Stimulated activated CD8-positive, alpha-beta memory T cell treated with anti-CD3 and anti-CD28 coated beads, Interleukin-15, amount 100 ng/mL, for 4 hours (primary cell): Measurements from ENCODE around the gene RAB34.
"Not testable (repeated sequence)": the region's sequence is repeated elsewhere in the genome, so short reads cannot be mapped to it uniquely, and the experiment has no call there.

Experiments used
- DNase-seq, 2 donors: peaks; one replicate each; pipeline ENCODE4 v3.0.0-alpha.2; 2020; ENCODE audit warnings: low read depth in 2 of 2

Gene RAB34

DNA sequence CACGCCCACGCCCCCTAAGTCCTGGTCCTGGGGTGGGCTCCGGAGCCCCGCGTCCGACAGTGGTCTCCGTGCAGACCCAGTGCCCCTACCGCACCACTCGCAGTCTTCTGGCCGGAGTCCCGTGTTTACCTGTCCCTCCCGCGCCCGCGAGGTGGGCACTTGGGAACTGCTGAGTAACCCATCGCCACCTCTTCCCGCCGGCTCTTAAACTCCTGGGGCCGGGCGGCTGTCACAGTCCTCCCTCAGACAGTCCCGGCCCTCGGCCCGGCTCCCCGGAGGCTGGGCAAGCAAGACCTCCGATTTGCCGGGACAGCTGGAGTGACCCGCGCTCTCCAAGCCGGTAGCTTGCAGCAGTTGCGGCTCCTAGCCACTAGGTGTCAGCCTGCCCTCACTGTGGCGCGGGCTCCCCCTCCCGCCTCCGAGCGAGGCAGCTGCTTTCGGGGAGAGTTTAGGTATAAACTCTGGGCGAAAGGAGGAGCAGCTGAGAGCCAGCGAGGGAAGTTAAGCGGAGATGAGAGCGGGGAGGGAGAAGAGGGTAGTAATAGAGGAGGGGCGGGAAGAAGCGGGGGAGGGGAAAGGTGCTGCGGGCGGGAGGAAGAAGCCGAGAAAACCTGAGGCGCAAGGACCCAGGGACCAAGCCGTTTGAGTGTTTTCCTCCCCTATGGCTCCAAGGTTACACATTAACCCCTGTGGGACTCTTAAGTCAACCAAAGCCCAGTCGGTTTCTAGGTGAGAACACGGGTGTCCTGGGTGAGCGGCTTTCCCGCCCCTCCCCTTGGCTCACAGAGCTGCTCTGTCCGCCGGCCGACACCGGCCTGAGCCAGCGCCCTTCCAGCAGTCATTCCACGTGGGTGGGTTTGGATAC, 9.2 kb upstream of the RAB34 start:
- peak; percentile 79 to 82 for DNase-seq

- DNase-seq = peak in 1 of 2 donors; percentile 50
These were observed 8.6 kb upstream of the RAB34 start, which contains the start of gene TLCD1 for GRCh38 chr17:28726226-28726626. Gene TLCD1 (minus strand): TSS chr17:28726233. CDS start chr17:28726097, 136 bp downstream.

GRCh38 chr17:28725660-28726225, 8.1 kb upstream of the RAB34 start:
- DNase-seq = no peak

DNA sequence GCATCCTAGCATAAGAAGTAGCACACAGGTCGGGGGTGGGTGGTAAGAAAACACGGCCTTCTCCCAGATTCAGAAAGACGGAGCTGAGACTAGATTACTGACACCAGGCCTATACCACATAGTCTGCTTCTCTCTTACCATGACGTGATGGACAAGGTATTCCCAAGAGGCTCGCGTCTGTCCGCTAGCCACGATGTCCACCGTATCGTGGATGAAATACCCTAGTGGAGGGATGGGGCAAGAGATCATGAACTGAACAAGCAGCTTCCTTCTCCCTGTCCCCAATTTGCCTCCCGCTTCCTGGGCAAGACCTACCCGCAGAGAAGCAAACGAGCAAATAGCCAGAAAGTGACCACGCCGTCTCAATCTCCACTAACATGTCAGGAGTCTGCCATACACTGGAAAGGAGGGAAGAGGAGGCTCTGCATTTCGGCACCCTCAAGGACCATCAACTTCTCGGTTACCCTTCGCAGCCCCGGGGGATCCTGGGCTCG, 7.5 kb upstream of the RAB34 start:
- DNase-seq = no peak

GRCh38 chr17:28724500-28725165, 7.0 kb upstream of the RAB34 start:
- no peak for DNase-seq

DNA sequence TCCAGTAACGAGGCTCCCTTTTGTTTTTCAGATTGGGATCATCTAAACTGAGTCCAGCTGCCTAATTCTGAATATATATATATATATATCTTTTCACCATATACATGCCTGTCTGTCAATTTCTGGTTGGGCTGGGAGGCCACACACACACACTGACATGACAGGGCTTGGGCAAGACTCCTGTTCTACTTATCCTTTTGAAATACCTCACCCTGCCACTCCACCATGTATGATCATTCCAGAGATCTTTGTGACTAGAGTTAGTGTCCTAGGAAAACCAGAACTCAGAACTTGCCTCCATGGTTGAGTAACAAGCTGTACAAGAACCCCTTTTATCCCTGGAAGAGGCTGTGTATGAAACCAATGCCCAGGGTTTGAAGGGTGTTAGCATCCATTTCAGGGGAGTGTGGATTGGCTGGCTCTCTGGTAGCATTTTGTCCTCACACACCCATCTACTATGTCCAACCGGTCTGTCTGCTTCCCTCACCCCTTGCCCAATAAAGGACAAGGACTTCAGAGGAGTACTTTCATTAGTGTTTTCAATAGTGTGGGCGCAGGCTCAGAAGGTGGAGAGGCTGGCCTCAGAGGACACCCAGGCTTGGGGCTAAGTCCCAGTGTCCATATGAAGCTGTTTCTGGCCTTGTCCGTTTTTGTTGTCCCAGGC, 6.3 kb upstream of the RAB34 start:
- not testable (repeated sequence) for DNase-seq

DNA sequence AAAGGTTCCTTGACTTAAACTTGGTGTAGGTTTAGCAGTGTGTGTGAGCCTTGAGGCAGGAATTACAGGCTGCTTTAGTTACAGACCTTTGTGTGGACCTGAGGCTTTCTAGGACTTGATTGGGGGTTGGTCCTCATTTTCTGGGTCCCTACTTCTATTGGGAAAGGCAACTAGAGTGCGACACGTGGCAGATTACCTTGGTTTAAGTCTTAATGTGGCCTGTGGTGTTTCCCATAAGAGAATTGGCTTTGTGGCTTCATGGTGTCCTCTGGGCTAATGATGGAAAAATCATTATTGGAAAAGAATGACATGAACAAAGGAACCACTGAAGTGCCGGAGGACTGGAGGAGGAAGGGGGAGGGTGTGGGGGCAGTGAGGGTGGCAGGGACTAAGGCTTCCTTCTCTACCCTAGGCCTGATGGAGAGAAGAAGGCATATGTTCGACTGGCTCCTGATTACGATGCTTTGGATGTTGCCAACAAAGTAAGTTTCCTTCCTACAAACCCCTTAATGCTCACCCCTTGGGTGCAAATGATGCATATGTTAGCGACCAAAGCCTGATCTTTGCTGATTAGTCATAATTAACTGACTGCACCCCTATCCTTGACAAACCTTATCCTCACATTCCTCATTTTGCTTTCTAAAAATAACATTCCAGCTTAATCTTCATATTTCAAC, 5.6 kb upstream of the RAB34 start:
- DNase-seq = no peak

DNA sequence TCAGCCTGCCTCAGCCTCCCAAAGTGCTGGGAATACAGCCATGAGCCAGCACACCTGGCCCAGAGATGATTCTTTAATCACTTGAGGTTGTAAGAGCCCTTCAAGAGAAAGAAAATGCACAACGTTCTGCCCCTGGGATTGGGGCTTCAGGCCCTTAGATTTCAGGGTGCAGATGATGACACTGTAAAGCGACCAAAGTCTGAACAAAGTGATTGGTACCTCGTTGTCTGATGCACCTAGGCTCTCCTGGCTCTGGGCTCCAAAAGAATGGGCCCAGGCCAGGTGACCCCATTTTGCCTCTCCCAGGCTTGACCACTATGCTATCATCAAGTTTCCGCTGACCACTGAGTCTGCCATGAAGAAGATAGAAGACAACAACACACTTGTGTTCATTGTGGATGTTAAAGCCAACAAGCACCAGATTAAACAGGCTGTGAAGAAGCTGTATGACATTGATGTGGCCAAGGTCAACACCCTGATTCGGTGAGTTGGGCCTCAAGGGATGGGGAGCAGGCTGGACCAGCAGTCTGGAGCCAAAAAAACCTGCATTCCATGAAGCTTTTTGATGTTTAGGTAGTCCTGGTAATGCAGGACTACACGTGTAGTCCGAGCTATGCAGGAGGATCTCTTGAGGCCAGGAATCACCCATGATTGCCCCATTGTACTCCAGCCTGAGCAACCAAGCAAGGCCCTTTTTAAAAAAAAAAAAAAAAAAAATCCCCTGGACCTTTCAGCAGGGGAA, 4.9 kb upstream of the RAB34 start:
- DNase-seq = no peak

- not testable (repeated sequence) for DNase-seq
These were observed 3.3 kb upstream of the RAB34 start for GRCh38 chr17:28720997-28721329.

DNA sequence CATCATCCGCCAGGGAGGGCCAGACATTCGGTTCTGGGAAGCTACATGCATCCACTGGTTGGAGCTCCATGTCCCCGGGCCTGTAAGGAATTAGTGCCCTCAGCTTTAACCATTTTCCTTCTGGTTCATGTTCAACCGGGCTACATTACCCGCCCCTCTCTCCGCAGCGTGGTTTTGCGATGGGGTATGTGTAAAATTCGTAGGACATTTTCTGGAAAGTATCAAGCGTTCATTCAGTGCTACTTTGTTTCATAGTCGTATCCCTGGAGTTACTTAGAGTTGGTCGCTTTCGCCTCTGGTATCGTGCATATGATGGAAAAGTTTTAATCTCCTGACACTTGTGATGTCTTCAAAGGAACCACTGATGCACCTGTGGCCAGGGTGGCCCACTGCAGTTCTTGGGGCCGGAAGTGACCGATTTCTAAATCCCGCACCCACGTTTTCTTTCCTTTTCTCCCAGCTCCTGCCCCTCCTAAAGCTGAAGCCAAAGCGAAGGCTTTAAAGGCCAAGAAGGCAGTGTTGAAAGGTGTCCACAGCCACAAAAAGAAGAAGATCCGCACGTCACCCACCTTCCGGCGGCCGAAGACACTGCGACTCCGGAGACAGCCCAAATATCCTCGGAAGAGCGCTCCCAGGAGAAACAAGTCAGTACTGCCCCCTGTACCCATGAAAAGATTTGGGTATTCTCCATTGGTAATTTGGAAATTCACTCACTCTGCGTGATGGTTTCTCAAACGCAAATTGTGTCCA, 2.8 kb upstream of the RAB34 start:
- DNase-seq = no peak

- DNase-seq = no peak
These were observed 1.4 kb upstream of the RAB34 start for GRCh38 chr17:28719021-28719433.

DNA sequence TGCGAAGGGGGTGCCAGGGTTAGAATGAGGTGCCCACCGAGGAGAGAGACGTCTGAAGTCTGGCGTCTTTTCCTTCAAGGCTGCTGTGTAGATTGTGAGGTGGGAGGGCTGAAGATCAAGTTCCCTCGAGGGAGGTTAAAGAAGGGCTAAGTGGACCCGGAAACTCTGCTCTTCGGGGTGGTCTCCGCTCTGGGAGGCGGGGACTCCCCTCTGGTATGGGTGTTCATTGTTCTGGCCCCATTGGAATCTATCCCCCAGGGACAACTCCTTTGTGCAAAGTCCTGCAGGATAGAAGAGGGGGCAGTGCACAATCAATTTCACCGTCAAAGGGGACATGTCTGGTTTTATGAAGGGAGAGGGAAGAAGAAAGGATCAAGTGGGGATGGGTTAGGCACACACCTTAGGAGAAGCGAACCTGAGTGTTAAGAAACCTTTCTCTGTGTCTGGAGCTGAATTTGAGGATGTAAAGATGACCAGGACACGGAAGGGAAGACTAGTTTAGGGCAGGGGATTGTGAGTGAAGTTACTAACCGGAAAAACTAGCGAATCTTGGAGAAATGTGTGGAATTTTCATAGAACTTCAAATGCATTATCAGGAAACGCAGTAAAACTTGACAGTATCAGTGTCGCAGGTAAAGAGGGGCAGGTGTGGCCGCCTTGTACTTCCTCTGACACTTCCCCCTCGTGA, 809 bp upstream of the RAB34 start:
- no peak for DNase-seq

GRCh38 chr17:28716740-28717577, 709 bp downstream of the RAB34 start:
- DNase-seq = no peak

DNA sequence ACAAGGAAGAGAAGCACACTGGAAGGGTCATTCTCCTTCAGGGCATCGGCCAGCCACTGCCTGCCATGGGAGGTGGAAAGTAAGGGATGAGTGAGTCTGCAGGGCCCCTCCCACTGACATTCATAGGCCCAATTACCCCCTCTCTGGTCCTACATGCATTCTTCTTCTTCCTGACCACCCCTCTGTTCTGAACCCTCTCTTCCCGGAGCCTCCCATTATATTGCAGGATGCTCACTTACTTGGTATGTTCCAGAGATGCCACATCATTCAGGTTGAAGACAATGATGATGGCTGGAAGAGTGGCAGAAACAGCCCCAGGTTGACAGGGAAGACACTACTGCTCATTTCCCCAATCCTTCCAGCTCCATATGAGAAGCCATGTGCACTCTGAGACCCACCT, 2.5 kb downstream of the RAB34 start:
- no peak for DNase-seq

- no peak for DNase-seq
These were observed 3.4 kb downstream of the RAB34 start for GRCh38 chr17:28714281-28714680.

DNA sequence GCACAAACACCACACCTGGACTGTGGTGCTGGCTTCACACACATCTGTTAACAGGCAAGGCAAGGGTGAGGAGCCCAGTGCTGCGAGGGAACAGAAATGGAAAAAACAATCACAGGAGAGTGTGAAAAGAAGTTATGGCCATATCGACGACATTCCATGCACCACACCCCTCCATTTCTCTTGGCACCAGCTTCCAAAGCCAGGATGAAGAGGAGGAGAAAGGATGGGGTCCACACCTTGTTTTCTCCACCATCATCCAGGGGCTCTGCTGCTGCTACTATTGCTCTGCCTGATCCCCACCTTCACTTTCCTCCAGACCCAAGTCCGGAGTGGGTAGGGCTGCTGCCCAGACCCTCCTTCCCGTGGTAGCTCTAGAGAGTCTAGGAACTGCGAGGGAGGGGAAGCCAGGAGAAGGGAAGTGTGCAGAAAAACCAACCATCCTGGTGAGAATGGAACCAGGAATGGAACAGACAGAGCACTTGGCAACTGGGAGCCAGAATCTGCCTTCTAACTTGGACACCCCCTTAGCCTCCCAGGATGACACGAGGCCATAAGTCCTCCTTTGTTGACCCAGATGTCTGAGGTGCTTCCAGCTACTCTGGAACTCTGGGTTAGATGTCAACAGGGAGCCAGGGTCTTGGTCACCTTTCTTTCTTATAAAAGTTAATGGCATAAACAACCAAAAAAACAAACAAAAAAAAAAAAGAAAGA, 4.8 kb downstream of the RAB34 start:
- DNase-seq = no peak

DNA sequence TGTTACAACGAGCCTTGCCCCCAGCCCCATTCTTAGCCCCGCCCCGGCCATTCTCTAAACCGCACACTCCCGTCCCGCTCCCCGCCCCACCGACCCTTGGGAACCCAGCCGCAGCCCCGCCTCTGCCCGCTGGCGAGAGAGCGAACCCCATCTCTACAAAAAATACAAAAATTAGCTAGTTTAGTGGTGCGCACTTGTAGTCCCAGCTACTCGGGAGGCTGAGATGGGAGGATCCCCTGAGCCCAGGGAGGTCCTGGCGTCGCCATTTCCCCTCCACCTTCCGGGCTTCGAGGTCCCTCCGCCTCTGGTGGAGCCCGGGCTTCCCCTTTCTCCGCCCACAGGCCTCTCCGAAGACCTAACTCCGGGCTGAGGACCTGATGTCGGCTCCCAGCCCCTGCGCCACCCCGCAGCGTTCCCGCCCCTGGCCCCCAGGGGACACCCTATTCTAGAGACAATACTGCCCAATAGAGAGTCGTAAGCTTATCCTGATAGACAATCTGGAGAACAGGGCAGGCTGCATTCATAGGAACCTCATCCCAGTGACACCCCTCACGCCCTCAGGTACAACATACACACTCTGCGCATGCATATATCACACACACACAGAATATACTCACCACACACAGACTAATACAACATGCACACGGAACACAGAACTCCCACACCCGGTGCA, 5.5 kb downstream of the RAB34 start:
- peak in 1 of 2 donors; percentile 31 for DNase-seq

DNA sequence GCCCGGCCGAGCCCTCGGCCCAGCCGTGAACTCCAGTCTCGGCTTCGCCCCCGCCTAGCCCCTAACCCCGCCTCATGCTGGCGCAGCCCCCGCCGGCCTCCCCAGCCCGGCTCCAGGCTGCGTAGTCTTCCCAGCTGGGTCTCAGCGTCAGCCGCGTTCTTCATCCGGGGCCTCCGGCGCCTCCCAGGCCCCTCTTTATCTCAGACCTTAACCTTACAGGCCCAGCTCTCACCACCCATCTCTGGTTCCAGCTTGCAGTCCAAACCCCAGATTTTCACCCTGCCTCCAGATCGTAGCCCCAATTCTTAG, 6.0 kb downstream of the RAB34 start, which contains the start of gene PROCA1:
Gene PROCA1, minus strand, starts transcription at position 166 of the 309 bp plus-strand sequence. CDS start 228 bp downstream, outside the sequence.
- DNase-seq = no peak
